ENCODE results near the gene RGS10.

DNA sequence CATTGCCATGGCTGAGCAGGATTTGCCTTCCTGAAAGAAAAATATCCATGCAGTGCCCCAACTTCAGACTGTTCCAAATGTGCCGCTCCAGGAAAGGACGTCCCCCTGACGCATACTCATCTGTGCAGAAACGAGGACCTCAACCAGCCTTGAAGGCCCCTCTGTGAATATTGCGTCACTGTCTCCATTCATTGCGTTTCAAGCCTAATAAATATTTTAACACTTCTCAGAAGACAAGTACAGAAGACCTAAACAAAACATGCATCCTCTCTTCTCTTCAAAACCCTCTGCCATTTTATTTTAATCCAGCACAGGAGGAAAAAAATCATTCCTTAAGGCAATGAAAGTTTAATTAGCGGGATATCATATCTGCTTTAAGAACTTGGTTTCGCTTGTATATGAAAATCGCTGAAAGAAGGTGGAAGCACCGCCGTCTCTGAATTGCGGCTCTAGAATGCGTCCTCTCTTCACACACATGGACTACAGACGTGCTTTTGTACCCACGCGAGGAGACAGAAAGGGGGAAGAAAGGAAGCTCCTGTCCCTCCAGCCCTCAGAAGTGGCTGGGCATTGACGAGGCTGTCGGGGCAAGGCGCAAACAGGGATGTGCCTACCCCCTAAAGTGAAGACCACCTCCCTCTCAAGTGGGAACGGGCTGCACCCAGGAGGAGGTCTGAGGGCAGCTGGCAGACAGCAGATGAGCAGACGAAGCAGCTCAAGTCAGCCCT is 36.8 kb downstream of the RGS10 start:
- TF ChIP-seq POLR2AphosphoS5 (IDR thresholded peaks at IDR 0.05; ENCODE audit: low read depth, low read length) (no peak), TCF12 (IDR thresholded peaks at IDR 0.05; ENCODE audit: low read depth, low read length) (no peak), SP2 (IDR thresholded peaks at IDR 0.05; ENCODE audit: low read length) (no peak), EZH2 (IDR thresholded peaks at IDR 0.05; ENCODE audit: low read depth, low read length, severe bottlenecking) (no peak), SUZ12 (IDR thresholded peaks at IDR 0.05; ENCODE audit: low read length) (no peak), JUND (IDR thresholded peaks at IDR 0.05; ENCODE audit: low read length) (no peak), RFX5 (IDR thresholded peaks at IDR 0.05; ENCODE audit: borderline replicate concordance, low read depth, low read length) (no peak), GTF2F1 (IDR thresholded peaks at IDR 0.05; ENCODE audit: borderline replicate concordance, low read depth, low read length) (no peak), ZNF274 (IDR thresholded peaks at IDR 0.05; ENCODE audit: borderline replicate concordance, extremely low read depth, low read length) (no peak), CBX8 (IDR thresholded peaks at IDR 0.05; ENCODE audit: borderline replicate concordance, low read depth, low read length) (no peak)
- TF ChIP-seq, protein P1, sequence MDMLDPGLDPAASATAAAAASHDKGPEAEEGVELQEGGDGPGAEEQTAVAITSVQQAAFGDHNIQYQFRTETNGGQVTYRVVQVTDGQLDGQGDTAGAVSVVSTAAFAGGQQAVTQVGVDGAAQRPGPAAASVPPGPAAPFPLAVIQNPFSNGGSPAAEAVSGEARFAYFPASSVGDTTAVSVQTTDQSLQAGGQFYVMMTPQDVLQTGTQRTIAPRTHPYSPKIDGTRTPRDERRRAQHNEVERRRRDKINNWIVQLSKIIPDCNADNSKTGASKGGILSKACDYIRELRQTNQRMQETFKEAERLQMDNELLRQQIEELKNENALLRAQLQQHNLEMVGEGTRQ (IDR thresholded peaks at IDR 0.05; ENCODE audit: low read length): no peak
- TF ChIP-seq, protein P2, sequence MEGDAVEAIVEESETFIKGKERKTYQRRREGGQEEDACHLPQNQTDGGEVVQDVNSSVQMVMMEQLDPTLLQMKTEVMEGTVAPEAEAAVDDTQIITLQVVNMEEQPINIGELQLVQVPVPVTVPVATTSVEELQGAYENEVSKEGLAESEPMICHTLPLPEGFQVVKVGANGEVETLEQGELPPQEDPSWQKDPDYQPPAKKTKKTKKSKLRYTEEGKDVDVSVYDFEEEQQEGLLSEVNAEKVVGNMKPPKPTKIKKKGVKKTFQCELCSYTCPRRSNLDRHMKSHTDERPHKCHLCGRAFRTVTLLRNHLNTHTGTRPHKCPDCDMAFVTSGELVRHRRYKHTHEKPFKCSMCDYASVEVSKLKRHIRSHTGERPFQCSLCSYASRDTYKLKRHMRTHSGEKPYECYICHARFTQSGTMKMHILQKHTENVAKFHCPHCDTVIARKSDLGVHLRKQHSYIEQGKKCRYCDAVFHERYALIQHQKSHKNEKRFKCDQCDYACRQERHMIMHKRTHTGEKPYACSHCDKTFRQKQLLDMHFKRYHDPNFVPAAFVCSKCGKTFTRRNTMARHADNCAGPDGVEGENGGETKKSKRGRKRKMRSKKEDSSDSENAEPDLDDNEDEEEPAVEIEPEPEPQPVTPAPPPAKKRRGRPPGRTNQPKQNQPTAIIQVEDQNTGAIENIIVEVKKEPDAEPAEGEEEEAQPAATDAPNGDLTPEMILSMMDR (IDR thresholded peaks at IDR 0.05; ENCODE audit: control extremely low read depth in 1 of 3, insufficient read depth in 1 of 3, low read depth in 1 of 3, low read length in 3 of 3): no peak
- TF ChIP-seq, protein P3, sequence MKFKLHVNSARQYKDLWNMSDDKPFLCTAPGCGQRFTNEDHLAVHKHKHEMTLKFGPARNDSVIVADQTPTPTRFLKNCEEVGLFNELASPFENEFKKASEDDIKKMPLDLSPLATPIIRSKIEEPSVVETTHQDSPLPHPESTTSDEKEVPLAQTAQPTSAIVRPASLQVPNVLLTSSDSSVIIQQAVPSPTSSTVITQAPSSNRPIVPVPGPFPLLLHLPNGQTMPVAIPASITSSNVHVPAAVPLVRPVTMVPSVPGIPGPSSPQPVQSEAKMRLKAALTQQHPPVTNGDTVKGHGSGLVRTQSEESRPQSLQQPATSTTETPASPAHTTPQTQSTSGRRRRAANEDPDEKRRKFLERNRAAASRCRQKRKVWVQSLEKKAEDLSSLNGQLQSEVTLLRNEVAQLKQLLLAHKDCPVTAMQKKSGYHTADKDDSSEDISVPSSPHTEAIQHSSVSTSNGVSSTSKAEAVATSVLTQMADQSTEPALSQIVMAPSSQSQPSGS (IDR thresholded peaks at IDR 0.05; ENCODE audit: low read length): no peak
- TF ChIP-seq, protein P4, sequence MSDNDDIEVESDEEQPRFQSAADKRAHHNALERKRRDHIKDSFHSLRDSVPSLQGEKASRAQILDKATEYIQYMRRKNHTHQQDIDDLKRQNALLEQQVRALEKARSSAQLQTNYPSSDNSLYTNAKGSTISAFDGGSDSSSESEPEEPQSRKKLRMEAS (IDR thresholded peaks at IDR 0.05): no peak

All from H1 (cell line).